HepG2 (cell line): Measurements from ENCODE around the gene TRIM2. TPM values are rescaled to one million over a fixed set of nuclear protein-coding genes. Genes with fewer than 3 reads are reported as not detected.
A peak's percentile ranks its signal among the peaks of the same experiment; 100 is the strongest.

ENCODE experiments used
- ARNT2 ChIP-seq: sonication (generic); formaldehyde crosslinking; IDR thresholded peaks from 2 replicates; pipeline ENCODE4 v1.8.0; 2022; ENCODE audit warnings: mild to moderate bottlenecking, low read depth, missing genetic modification reagents, moderate library complexity
- BATF2 ChIP-seq: sonication (generic); formaldehyde crosslinking; IDR thresholded peaks from 2 replicates; pipeline ENCODE4 v1.8.0; 2022; ENCODE audit warnings: mild to moderate bottlenecking, missing genetic modification reagents, moderate library complexity
- ETV5 ChIP-seq: IDR thresholded peaks from 2 replicates; pipeline ENCODE4 v1.6.1; 2018; ENCODE audit warnings: missing biosample characterization, missing genetic modification reagents, inconsistent platforms, borderline replicate concordance
- HMG20A ChIP-seq: IDR thresholded peaks from 2 replicates; pipeline ENCODE4 v1.6.1; 2016; ENCODE audit warnings: borderline replicate concordance
- KDM6A ChIP-seq: IDR thresholded peaks from 2 replicates; pipeline ENCODE4 v1.6.1; 2016; ENCODE audit warnings: low read depth
- RNF2 ChIP-seq: fragments of 450-650 bp; conservative IDR thresholded peaks from 2 replicates; pipeline ENCODE4 v1.6.1; 2016; ENCODE audit warnings: low read depth
- ZNF142 ChIP-seq: sonication (generic); formaldehyde crosslinking; IDR thresholded peaks from 2 replicates; pipeline ENCODE4 v1.4.0; 2020; ENCODE audit warnings: missing genetic modification reagents
- ZNF276 ChIP-seq: sonication (generic); formaldehyde crosslinking; IDR thresholded peaks from 2 replicates; pipeline ENCODE4 v1.4.0; 2020; ENCODE audit warnings: mild to moderate bottlenecking, low read depth, missing genetic modification reagents
- ZNF567 ChIP-seq: sonication (generic); formaldehyde crosslinking; IDR thresholded peaks from 2 replicates; pipeline ENCODE4 v1.8.1; 2023; ENCODE audit warnings: mild to moderate bottlenecking, missing genetic modification reagents, borderline replicate concordance
- ZNF781 ChIP-seq: sonication (generic); formaldehyde crosslinking; IDR thresholded peaks from 2 replicates; pipeline ENCODE4 v1.5.1; 2020; ENCODE audit warnings: borderline replicate concordance, mild to moderate bottlenecking, missing genetic modification reagents; ENCODE audit errors: not compliant biosample characterization
- ZZZ3 ChIP-seq: sonication (generic); formaldehyde crosslinking; IDR thresholded peaks from 2 replicates; pipeline ENCODE4 v1.4.0; 2020; ENCODE audit warnings: missing genetic modification reagents, mild to moderate bottlenecking, borderline replicate concordance
- polyA plus RNA-seq, 8 experiments: library from polyadenylated mRNA; depleted of rRNA in 3 of 8; stranded (reverse) in 7 of 8; unstranded in 1 of 8; fragments of >200 nt; fragmentation: Illumina TruSeq in 4 of 8; extraction: Trizol in 4 of 8; gene quantifications; 2 replicates each; pipeline versions ENCODE4 v1.2.1 to v1.2.3, GENCODE V29; 2011 to 2016; ENCODE audit warnings: low read depth in 4 of 8, missing spikeins in 1 of 8, mixed read lengths in 1 of 8; ENCODE audit not compliant: insufficient read depth in 1 of 8
- total RNA-seq, 5 experiments: library from RNA; depleted of rRNA; stranded (reverse); fragments of >200 nt; fragmentation: Illumina TruSeq; extraction: Trizol; gene quantifications; 2 replicates each; pipeline ENCODE4 v1.2.3, GENCODE V29; 2016; ENCODE audit warnings: low read depth in 1 of 5
- TF ChIP-seq, protein P1 (sequence below): sonication (generic); formaldehyde crosslinking; IDR thresholded peaks from 2 replicates; pipeline ENCODE4 v1.4.0; 2020; ENCODE audit warnings: mild to moderate bottlenecking, missing genetic modification reagents
- TF ChIP-seq, protein P2 (sequence below): sonication (generic); formaldehyde crosslinking; IDR thresholded peaks from 2 replicates; pipeline ENCODE4 v1.8.0; 2022; ENCODE audit warnings: missing genetic modification reagents, mild to moderate bottlenecking, borderline replicate concordance

The TRIM2 gene
- total and polyA plus RNA-seq, 2 of the 13 experiments (the other 11 are each of a cell fraction or from before 2014, with no cell fraction given), result 2.1 to 4.2 TPM

DNA sequence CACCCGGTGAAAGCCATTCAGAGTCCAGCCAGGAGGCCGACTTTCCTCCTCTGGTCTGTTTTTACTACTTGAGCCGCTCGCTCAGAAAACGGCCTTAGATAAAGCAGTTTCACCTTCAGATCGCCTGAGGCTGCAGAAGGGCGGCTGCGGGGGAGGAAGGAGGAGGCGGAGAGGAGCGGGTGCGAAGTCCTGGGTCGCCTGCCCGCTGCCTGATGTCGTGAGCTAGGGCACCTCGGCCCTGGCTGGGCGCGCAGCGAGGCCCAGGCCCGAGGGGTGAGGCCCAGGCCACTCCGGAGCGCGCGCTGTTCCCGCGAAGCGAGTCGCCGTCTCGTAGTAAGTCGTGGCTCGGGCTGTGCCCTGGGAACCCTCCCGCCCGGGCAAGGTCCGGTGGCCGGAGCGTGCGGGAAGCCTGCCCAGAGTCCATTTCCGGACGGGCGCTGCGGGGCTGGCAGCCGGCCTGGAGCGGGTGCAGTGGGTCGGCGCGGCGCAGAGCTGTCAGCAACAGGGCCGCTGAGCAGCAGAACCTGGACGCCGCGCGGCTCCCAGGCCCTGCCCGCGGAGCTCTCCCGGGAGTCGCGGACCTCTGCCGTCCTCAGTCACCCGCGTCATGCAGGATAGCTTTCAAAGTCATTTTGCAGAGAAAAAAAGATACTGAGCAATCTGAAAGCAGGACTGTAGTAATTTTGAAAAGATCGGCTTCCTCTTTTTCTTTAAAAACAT, 18.6 kb downstream of the TRIM2 start (continued):
- TF ChIP-seq HMG20A (CRISPR knock-in tag) (no peak), ZNF567 (no peak), ARNT2 (peak; percentile 77; the same call in 1 of the 2 replicates), RNF2 (peak; percentile 85; the same call in 1 of the 2 replicates), KDM6A (CRISPR knock-in tag) (no peak), BATF2 (0 out of 2 replicates have a peak, but pooled peaks have one; percentile 43), ETV5 (CRISPR knock-in tag) (peak; percentile 80), ZNF781 (CRISPR knock-in tag) (peak; percentile 84), ZZZ3 (CRISPR knock-in tag) (peak; percentile 86; the same call in 1 of the 2 replicates), ZNF276 (peak; percentile 79; the same call in 1 of the 2 replicates), ZNF142 (CRISPR knock-in tag) (peak; percentile 89)
- TF ChIP-seq, protein P1, sequence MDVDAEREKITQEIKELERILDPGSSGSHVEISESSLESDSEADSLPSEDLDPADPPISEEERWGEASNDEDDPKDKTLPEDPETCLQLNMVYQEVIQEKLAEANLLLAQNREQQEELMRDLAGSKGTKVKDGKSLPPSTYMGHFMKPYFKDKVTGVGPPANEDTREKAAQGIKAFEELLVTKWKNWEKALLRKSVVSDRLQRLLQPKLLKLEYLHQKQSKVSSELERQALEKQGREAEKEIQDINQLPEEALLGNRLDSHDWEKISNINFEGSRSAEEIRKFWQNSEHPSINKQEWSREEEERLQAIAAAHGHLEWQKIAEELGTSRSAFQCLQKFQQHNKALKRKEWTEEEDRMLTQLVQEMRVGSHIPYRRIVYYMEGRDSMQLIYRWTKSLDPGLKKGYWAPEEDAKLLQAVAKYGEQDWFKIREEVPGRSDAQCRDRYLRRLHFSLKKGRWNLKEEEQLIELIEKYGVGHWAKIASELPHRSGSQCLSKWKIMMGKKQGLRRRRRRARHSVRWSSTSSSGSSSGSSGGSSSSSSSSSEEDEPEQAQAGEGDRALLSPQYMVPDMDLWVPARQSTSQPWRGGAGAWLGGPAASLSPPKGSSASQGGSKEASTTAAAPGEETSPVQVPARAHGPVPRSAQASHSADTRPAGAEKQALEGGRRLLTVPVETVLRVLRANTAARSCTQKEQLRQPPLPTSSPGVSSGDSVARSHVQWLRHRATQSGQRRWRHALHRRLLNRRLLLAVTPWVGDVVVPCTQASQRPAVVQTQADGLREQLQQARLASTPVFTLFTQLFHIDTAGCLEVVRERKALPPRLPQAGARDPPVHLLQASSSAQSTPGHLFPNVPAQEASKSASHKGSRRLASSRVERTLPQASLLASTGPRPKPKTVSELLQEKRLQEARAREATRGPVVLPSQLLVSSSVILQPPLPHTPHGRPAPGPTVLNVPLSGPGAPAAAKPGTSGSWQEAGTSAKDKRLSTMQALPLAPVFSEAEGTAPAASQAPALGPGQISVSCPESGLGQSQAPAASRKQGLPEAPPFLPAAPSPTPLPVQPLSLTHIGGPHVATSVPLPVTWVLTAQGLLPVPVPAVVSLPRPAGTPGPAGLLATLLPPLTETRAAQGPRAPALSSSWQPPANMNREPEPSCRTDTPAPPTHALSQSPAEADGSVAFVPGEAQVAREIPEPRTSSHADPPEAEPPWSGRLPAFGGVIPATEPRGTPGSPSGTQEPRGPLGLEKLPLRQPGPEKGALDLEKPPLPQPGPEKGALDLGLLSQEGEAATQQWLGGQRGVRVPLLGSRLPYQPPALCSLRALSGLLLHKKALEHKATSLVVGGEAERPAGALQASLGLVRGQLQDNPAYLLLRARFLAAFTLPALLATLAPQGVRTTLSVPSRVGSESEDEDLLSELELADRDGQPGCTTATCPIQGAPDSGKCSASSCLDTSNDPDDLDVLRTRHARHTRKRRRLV, result no peak
- TF ChIP-seq, protein P2, sequence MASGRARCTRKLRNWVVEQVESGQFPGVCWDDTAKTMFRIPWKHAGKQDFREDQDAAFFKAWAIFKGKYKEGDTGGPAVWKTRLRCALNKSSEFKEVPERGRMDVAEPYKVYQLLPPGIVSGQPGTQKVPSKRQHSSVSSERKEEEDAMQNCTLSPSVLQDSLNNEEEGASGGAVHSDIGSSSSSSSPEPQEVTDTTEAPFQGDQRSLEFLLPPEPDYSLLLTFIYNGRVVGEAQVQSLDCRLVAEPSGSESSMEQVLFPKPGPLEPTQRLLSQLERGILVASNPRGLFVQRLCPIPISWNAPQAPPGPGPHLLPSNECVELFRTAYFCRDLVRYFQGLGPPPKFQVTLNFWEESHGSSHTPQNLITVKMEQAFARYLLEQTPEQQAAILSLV, result peak; percentile 82; the same call in 1 of the 2 replicates
